HEK293T (cell line): ENCODE results near the gene ZNF365.

ENCODE experiments used
- BHLHE40 ChIP-seq: fragments of 450-650 bp; IDR thresholded peaks from 2 replicates; pipeline ENCODE4 v1.6.1; 2016; ENCODE audit warnings: mild to moderate bottlenecking, moderate library complexity, borderline replicate concordance
- CTBP1 ChIP-seq: fragments of 450-650 bp; IDR thresholded peaks from 2 replicates; pipeline ENCODE4 v1.6.1; 2016; ENCODE audit warnings: borderline replicate concordance
- FOXM1 ChIP-seq: fragments of 450-650 bp; IDR thresholded peaks from 2 replicates; pipeline ENCODE4 v1.6.1; 2017; ENCODE audit warnings: mild to moderate bottlenecking, borderline replicate concordance
- HDGF ChIP-seq: fragments of 450-650 bp; IDR thresholded peaks from 2 replicates; pipeline ENCODE4 v1.6.1; 2017; ENCODE audit warnings: antibody characterized with exemption, borderline replicate concordance
- LEF1 ChIP-seq: fragments of 450-650 bp; IDR thresholded peaks from 2 replicates; pipeline ENCODE4 v1.6.1; 2017; ENCODE audit warnings: mild to moderate bottlenecking, borderline replicate concordance
- SP1 ChIP-seq: fragments of 450-650 bp; IDR thresholded peaks from 2 replicates; pipeline ENCODE4 v1.6.1; 2017
- SUZ12 ChIP-seq: fragments of 450-650 bp; IDR thresholded peaks from 2 replicates; pipeline ENCODE4 v1.6.1; 2016; ENCODE audit warnings: mild to moderate bottlenecking
- TARDBP ChIP-seq: fragments of 450-650 bp; IDR thresholded peaks from 2 replicates; pipeline ENCODE4 v1.6.1; 2016
- ZNF384 ChIP-seq: fragments of 450-650 bp; IDR thresholded peaks from 2 replicates; pipeline ENCODE4 v1.6.1; 2016
- TF ChIP-seq, protein P1 (sequence below): fragments of 450-650 bp; IDR thresholded peaks from 2 replicates; pipeline ENCODE4 v1.6.1; 2016

DNA sequence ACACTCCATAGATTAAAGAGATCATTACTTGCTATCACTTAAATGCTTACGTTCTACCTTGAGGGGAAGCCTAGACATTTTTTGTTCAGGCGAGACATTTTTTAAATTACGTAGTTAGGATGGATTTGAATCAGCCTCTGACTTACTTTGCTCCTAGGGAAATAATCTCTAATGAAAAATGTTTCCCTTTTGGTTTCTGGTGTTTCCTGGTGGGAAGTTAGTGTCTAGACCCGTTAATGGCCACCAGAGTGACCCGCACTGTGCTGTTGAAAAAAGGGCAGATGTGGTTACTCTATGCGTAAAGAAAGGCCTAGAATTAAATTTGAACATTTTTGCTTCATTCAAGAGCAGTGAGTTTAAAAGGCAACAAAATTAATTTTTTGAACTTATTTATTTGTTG is 3.8 kb downstream of the ZNF365 start:
- TF ChIP-seq SP1 (no peak), LEF1 (no peak), SUZ12 (no peak), HDGF (no peak), CTBP1 (no peak), ZNF384 (no peak), BHLHE40 (no peak), FOXM1 (no peak), TARDBP (no peak)
- TF ChIP-seq, protein P1, sequence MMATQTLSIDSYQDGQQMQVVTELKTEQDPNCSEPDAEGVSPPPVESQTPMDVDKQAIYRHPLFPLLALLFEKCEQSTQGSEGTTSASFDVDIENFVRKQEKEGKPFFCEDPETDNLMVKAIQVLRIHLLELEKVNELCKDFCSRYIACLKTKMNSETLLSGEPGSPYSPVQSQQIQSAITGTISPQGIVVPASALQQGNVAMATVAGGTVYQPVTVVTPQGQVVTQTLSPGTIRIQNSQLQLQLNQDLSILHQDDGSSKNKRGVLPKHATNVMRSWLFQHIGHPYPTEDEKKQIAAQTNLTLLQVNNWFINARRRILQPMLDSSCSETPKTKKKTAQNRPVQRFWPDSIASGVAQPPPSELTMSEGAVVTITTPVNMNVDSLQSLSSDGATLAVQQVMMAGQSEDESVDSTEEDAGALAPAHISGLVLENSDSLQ: no peak
